Peyer's patch (tissue), 4 donors: ENCODE data around the gene CADPS2. TPM values are rescaled to one million over a fixed set of nuclear protein-coding genes. Genes with fewer than 3 reads are reported as not detected.

Experiments used
- DNase-seq, 3 donors: peaks; one replicate each; pipeline ENCODE4 v3.0.0-alpha.2; 2017 to 2019
- H3K27ac ChIP-seq, 4 donors: fragments of 200-600 bp; sonication (generic); one replicate each; pipeline ENCODE4 v1.5.1; 2016 to 2019
- H3K27me3 ChIP-seq, 2 donors: fragments of 200-600 bp; sonication (generic); one replicate each; pipeline ENCODE4 v1.5.1; 2019
- H3K36me3 ChIP-seq, 3 donors: fragments of 200-600 bp; sonication (generic); one replicate each; pipeline ENCODE4 v1.5.1; 2016 to 2019
- H3K4me1 ChIP-seq, 4 donors: fragments of 200-600 bp; sonication (generic); one replicate each; pipeline ENCODE4 v1.5.1; 2016 to 2019
- H3K4me3 ChIP-seq, 4 donors: fragments of 200-600 bp; sonication (generic); 1 replicate in 3 of 4; 2 replicates in 1 of 4; pipeline ENCODE4 v1.5.1; 2016 to 2019; ENCODE audit warnings: mild to moderate bottlenecking in 1 of 4
- H3K9me3 ChIP-seq, 4 donors: fragments of 200-600 bp; sonication (generic); one replicate each; pipeline ENCODE4 v1.5.1; 2016 to 2019; ENCODE audit warnings: mild to moderate bottlenecking in 1 of 4
- CTCF ChIP-seq, 6 experiments: fragments of 450-650 bp in 4 of 6; fragments of 200-600 bp in 2 of 6; sonication (generic) in 1 of 6; IDR thresholded peaks; one replicate each; pipeline ENCODE4 v1.5.1; 2017 to 2019; ENCODE audit warnings: antibody characterized with exemption in 6 of 6, mild to moderate bottlenecking in 3 of 6, moderate library complexity in 1 of 6
- POLR2A ChIP-seq, 2 donors: fragments of 450-650 bp; IDR thresholded peaks; one replicate each; pipeline ENCODE4 v1.5.1; 2017; ENCODE audit warnings: antibody characterized with exemption in 2 of 2, mild to moderate bottlenecking in 2 of 2, moderate library complexity in 2 of 2
- total RNA-seq, 4 donors: library from RNA; depleted of rRNA; stranded (reverse); fragments of >200 nt; gene quantifications; one replicate each; pipeline ENCODE4 v1.1.0, GENCODE V29; 2016

Gene CADPS2
- total RNA-seq, 4 donors from 2014 or later = 11.4 to 21.5 (median 16.5) TPM

- H3K4me1 ChIP-seq = peaks cover 0 to 49% (median 0%) of the 10 kb centered on the region in 4 donors
- no peak for DNase-seq
- TF ChIP-seq POLR2A (IDR thresholded peaks at IDR 0.05) = no peak
- peaks cover 0 to 90% of the 10 kb centered on the region in 2 donors for H3K27me3 ChIP-seq
- peaks cover 0 to 4% (median 0%) of the 10 kb centered on the region in 4 donors for H3K9me3 ChIP-seq
- H3K27ac ChIP-seq = no peak overlapping the region
- no peaks in the 10 kb centered on the region for H3K36me3 ChIP-seq
- H3K4me3 ChIP-seq = no peak overlapping the region
Observed at GRCh38 chr7:122307228-122307621, 579.0 kb downstream of the CADPS2 start.

GRCh38 chr7:122306320-122307227 lies 579.7 kb downstream of the CADPS2 start:
- no peak for TF ChIP-seq POLR2A (IDR thresholded peaks at IDR 0.05)
- TF ChIP-seq CTCF (IDR thresholded peaks at IDR 0.05) = no peak
- no peaks in the 10 kb centered on the region for H3K36me3 ChIP-seq
- H3K27ac ChIP-seq = no peak overlapping the region
- no peak for DNase-seq
- H3K4me1 ChIP-seq = peaks cover 0 to 51% (median 0%) of the 10 kb centered on the region in 4 donors
- H3K4me3 ChIP-seq = no peak overlapping the region
- H3K27me3 ChIP-seq = peaks cover 0 to 92% of the 10 kb centered on the region in 2 donors
- H3K9me3 ChIP-seq = peaks cover 0 to 4% (median 0%) of the 10 kb centered on the region in 4 donors

- H3K4me3 ChIP-seq = peak overlapping the region in 2 of 4 donors; percentile 21 to 22
- TF ChIP-seq POLR2A (IDR thresholded peaks at IDR 0.05) (no peak), CTCF (IDR thresholded peaks at IDR 0.05) (no peak)
- DNase-seq = no peak
Observed at GRCh38 chr7:122305475-122306319, 580.6 kb downstream of the CADPS2 start.

GRCh38 chr7:122304996-122305421 lies 581.3 kb downstream of the CADPS2 start:
- Histone ChIP-seq H3K4me3 (peak overlapping the region in 2 of 4 donors; percentile 22 to 27), H3K27ac (no peak overlapping the region), H3K4me1 (peaks cover 0 to 43% (median 0%) of the 10 kb centered on the region in 4 donors)

More at GRCh38 chr7:122305475-122306319, 580.6 kb downstream of the CADPS2 start:
- peaks cover 0 to 50% (median 0%) of the 10 kb centered on the region in 4 donors for H3K4me1 ChIP-seq
- no peak overlapping the region for H3K27ac ChIP-seq
- peaks cover 0 to 4% (median 0%) of the 10 kb centered on the region in 4 donors for H3K9me3 ChIP-seq
- H3K27me3 ChIP-seq = peaks cover 0 to 86% of the 10 kb centered on the region in 2 donors
- H3K36me3 ChIP-seq = no peaks in the 10 kb centered on the region

GRCh38 chr7:122304319-122304975 lies 581.8 kb downstream of the CADPS2 start, which contains the start of gene FEZF1:
Gene FEZF1, minus strand, starts transcription at chr7:122304750. Its CDS starts 313 bp downstream, at chr7:122304437.
- H3K27ac ChIP-seq = no peak within 1 kb of the TSS
- H3K9me3 ChIP-seq = peaks cover 0 to 4% (median 0%) of the 10 kb centered on the region in 4 donors
- TF ChIP-seq CTCF (IDR thresholded peaks at IDR 0.05) (no peak), POLR2A (IDR thresholded peaks at IDR 0.05) (no peak)
- no peaks in the 10 kb centered on the region for H3K36me3 ChIP-seq
- peaks cover 0 to 42% (median 0%) of the 10 kb centered on the region in 4 donors for H3K4me1 ChIP-seq
- peak within 1 kb of the TSS in 2 of 4 donors; percentile 22 to 27 for H3K4me3 ChIP-seq
- H3K27me3 ChIP-seq = peaks cover 0 to 88% of the 10 kb centered on the region in 2 donors
- no peak for DNase-seq

More at GRCh38 chr7:122304996-122305421, 581.3 kb downstream of the CADPS2 start:
- H3K9me3 ChIP-seq = peaks cover 0 to 4% (median 0%) of the 10 kb centered on the region in 4 donors
- peaks cover 0 to 85% of the 10 kb centered on the region in 2 donors for H3K27me3 ChIP-seq
- no peaks in the 10 kb centered on the region for H3K36me3 ChIP-seq
- no peak for TF ChIP-seq POLR2A (IDR thresholded peaks at IDR 0.05)
- no peak for TF ChIP-seq CTCF (IDR thresholded peaks at IDR 0.05)
- DNase-seq = no peak
